ENCODE results near the gene ASB3.

The ASB3 gene

GRCh38 chr2:53652131-53652530 lies 134.6 kb downstream of the ASB3 start:
- TF ChIP-seq CTCF (IDR thresholded peaks at IDR 0.05; ENCODE audit: low read depth, low read length), result no peak
- no peak overlapping the region for H3K4me3 ChIP-seq (replicated peaks in 1 of 2; ENCODE audit: low read depth in 2 of 2, low read length in 2 of 2)
- DNase-seq (ENCODE audit: low read depth in 2 of 2), result no peak

GRCh38 chr2:53646788-53647187 lies 140.0 kb downstream of the ASB3 start:
- no peak for DNase-seq (ENCODE audit: low read depth in 2 of 2)
- TF ChIP-seq CTCF (IDR thresholded peaks at IDR 0.05; ENCODE audit: low read depth, low read length), result no peak
- H3K4me3 ChIP-seq (replicated peaks in 1 of 2; ENCODE audit: low read depth in 2 of 2, low read length in 2 of 2), result no peak overlapping the region

- no peak overlapping the region for H3K4me3 ChIP-seq (replicated peaks in 1 of 2; ENCODE audit: low read depth in 2 of 2, low read length in 2 of 2)
- no peak for TF ChIP-seq CTCF (IDR thresholded peaks at IDR 0.05; ENCODE audit: low read depth, low read length)
- no peak for DNase-seq (ENCODE audit: low read depth in 2 of 2)
These were observed 145.5 kb downstream of the ASB3 start for GRCh38 chr2:53641290-53641689.

GRCh38 chr2:53640466-53640865 lies 146.3 kb downstream of the ASB3 start:
- no peak for TF ChIP-seq CTCF (IDR thresholded peaks at IDR 0.05; ENCODE audit: low read depth, low read length)
- no peak overlapping the region for H3K4me3 ChIP-seq (replicated peaks in 1 of 2; ENCODE audit: low read depth in 2 of 2, low read length in 2 of 2)

GRCh38 chr2:53636596-53636995 lies 150.2 kb downstream of the ASB3 start:
- H3K4me3 ChIP-seq (replicated peaks in 1 of 2; ENCODE audit: low read depth in 2 of 2, low read length in 2 of 2), result no peak overlapping the region
- no peak for TF ChIP-seq CTCF (IDR thresholded peaks at IDR 0.05; ENCODE audit: low read depth, low read length)
- DNase-seq (ENCODE audit: low read depth in 2 of 2), result no peak

More at GRCh38 chr2:53640466-53640865, 146.3 kb downstream of the ASB3 start:
- DNase-seq (ENCODE audit: low read depth in 2 of 2), result no peak

- DNase-seq (ENCODE audit: low read depth in 2 of 2), result no peak
- TF ChIP-seq CTCF (IDR thresholded peaks at IDR 0.05; ENCODE audit: low read depth, low read length), result no peak
- no peak overlapping the region for H3K4me3 ChIP-seq (replicated peaks in 1 of 2; ENCODE audit: low read depth in 2 of 2, low read length in 2 of 2)
These were observed 150.6 kb downstream of the ASB3 start for GRCh38 chr2:53636109-53636508.

- no peak for TF ChIP-seq CTCF (IDR thresholded peaks at IDR 0.05; ENCODE audit: low read depth, low read length)
- DNase-seq (ENCODE audit: low read depth in 2 of 2), result no peak
- no peak overlapping the region for H3K4me3 ChIP-seq (replicated peaks in 1 of 2; ENCODE audit: low read depth in 2 of 2, low read length in 2 of 2)
These were observed 151.1 kb downstream of the ASB3 start for GRCh38 chr2:53635694-53636093.

All from cardiac fibroblast (primary cell).